ENCODE data around the gene AGER.

DNA sequence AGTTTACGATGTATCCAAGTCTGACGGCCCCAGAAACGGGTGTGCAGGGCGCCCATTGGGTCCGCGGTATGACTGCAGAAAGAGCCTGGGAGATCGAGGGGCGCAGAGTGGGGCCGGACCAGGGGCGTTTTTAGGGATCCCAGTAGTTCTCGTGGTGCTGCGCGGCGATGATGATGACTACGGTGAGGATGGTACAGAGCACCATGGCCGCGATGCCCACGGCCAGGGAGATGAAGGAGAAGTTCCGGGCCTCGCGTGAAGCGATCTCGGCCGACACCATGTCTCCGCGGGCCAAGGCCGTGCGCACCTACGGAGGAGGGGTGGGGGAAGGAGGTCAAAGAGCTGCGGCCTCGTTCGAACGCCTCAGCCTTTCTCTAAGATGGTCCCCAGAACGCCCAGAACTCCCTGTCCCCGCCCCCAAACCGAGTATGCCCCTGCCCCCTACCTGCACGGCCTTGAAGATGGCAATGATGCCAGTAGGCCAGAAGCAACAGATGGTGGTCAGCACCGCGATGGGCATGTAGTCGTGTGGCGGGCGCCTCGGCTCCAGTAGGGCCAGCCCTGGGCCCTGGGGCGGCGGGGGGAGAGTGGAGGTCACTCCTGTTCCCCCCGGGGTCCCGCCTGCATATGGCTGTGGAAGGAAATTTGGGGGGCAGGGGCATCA is 34.8 kb downstream of the AGER start:
- TF ChIP-seq, protein P1, sequence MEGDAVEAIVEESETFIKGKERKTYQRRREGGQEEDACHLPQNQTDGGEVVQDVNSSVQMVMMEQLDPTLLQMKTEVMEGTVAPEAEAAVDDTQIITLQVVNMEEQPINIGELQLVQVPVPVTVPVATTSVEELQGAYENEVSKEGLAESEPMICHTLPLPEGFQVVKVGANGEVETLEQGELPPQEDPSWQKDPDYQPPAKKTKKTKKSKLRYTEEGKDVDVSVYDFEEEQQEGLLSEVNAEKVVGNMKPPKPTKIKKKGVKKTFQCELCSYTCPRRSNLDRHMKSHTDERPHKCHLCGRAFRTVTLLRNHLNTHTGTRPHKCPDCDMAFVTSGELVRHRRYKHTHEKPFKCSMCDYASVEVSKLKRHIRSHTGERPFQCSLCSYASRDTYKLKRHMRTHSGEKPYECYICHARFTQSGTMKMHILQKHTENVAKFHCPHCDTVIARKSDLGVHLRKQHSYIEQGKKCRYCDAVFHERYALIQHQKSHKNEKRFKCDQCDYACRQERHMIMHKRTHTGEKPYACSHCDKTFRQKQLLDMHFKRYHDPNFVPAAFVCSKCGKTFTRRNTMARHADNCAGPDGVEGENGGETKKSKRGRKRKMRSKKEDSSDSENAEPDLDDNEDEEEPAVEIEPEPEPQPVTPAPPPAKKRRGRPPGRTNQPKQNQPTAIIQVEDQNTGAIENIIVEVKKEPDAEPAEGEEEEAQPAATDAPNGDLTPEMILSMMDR (conservative IDR thresholded peaks at IDR 0.05; ENCODE audit: low read length): no peak
- TF ChIP-seq EZH2phosphoT487 (IDR thresholded peaks at IDR 0.05; ENCODE audit: borderline replicate concordance): no peak

Measured in Loucy (cell line).